Thymus (tissue), 11 donors: Measurements from ENCODE around the gene ADD1. TPM values are rescaled to one million over a fixed set of nuclear protein-coding genes. Genes with fewer than 3 reads are reported as not detected.

Experiments used
- DNase-seq, 9 donors: peaks; one replicate each; pipeline ENCODE4 v3.0.0-alpha.2; 2013; ENCODE audit warnings: low spot score in 9 of 9, low read depth in 6 of 9, missing footprints in 1 of 9
- H3K27ac ChIP-seq, 2 donors: one replicate each; pipeline ENCODE4 v1.5.1; 2013; ENCODE audit warnings: control low read depth in 1 of 2, low read depth in 1 of 2, low read length in 1 of 2, mild to moderate bottlenecking in 1 of 2, moderate library complexity in 1 of 2
- H3K27me3 ChIP-seq, 2 donors: one replicate each; pipeline ENCODE4 v1.5.1; 2013; ENCODE audit warnings: low read length in 1 of 2; ENCODE audit not compliant: control insufficient read depth in 2 of 2, insufficient read depth in 1 of 2
- H3K36me3 ChIP-seq, 2 donors: one replicate each; pipeline ENCODE4 v1.5.1; 2013; ENCODE audit warnings: low read length in 1 of 2, mild to moderate bottlenecking in 1 of 2, moderate library complexity in 1 of 2; ENCODE audit not compliant: control insufficient read depth in 2 of 2, insufficient read depth in 2 of 2
- H3K4me1 ChIP-seq, 2 donors: one replicate each; pipeline ENCODE4 v1.5.1; 2013; ENCODE audit warnings: low read length in 2 of 2; ENCODE audit not compliant: control insufficient read depth in 2 of 2, insufficient read depth in 2 of 2
- H3K4me3 ChIP-seq, 2 donors: one replicate each; pipeline ENCODE4 v1.5.1; 2013; ENCODE audit warnings: low read length in 2 of 2, control low read depth in 1 of 2, mild to moderate bottlenecking in 1 of 2
- H3K9me3 ChIP-seq, 2 donors: one replicate each; pipeline ENCODE4 v1.5.1; 2013; ENCODE audit warnings: low read length in 1 of 2, mild to moderate bottlenecking in 1 of 2; ENCODE audit not compliant: control insufficient read depth in 2 of 2, insufficient read depth in 1 of 2
- WGBS: extraction: QIAGEN DNeasy Blood & Tissue Kit; methylation state at CpG from one replicate; pipeline ENCODE4 v1.1.7; 2013; 5-methylcytosine and 5-hydroxymethylcytosine counted together
- polyA plus RNA-seq: library from polyadenylated mRNA; stranded (reverse); fragments of 200-250 nt; gene quantifications from one replicate; pipeline ENCODE4 v1.2.3, GENCODE V29; 2013
- total RNA-seq: library from RNA; stranded (reverse); fragments of 120-200 nt; gene quantifications from one replicate; pipeline ENCODE4 v1.2.4, GENCODE V29; 2013
- donor health status: healthy.

ADD1 gene
- total and polyA plus RNA-seq, 2 donors: 103 to 247 TPM

DNA sequence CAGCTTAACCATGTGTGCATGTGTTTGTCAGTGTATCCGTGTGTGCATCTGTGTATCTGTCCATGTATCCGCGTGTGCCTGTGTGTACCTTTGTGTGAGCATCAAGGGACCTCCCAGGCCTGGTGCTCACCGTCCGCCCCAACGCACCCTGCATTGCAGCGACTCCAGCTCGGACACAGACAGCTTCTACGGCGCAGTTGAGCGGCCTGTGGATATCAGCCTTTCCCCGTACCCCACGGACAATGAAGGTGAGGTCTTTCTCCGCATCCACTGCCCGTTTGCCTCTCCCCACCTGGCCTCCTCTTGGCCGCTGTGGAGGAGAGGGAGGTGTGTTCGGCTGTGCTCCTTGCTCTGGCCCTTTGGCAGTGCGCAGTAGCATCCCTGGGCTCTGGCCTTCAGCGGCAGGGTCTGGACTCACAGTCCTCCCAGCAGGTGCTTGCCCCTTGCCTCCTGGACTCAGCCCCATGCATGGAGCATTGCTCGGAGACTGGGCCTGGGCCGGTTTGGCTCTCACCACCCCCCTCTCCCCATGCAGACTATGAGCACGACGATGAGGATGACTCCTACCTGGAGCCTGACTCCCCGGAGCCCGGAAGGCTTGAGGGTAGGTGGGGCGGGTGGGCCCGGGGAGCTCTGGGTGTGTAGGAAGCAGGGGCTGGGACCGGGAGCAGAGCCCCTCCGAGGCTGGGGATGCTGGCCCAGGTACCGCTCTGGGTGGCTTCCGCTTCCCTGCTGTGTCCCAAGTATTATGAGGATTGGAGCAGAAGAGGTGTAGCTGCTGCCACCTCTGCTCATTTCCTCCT lies 16.4 kb upstream of the ADD1 start:
- 95% methylated on average over 31 of the region's 31 CpGs for WGBS
- Histone ChIP-seq H3K27ac (no peak overlapping the region), H3K27me3 (no peaks in the 10 kb centered on the region), H3K4me1 (no peaks in the 10 kb centered on the region), H3K9me3 (no peaks in the 10 kb centered on the region), H3K4me3 (no peak overlapping the region), H3K36me3 (peaks cover 38 to 73% of the 10 kb centered on the region in 2 donors)
- DNase-seq: no peak

DNA sequence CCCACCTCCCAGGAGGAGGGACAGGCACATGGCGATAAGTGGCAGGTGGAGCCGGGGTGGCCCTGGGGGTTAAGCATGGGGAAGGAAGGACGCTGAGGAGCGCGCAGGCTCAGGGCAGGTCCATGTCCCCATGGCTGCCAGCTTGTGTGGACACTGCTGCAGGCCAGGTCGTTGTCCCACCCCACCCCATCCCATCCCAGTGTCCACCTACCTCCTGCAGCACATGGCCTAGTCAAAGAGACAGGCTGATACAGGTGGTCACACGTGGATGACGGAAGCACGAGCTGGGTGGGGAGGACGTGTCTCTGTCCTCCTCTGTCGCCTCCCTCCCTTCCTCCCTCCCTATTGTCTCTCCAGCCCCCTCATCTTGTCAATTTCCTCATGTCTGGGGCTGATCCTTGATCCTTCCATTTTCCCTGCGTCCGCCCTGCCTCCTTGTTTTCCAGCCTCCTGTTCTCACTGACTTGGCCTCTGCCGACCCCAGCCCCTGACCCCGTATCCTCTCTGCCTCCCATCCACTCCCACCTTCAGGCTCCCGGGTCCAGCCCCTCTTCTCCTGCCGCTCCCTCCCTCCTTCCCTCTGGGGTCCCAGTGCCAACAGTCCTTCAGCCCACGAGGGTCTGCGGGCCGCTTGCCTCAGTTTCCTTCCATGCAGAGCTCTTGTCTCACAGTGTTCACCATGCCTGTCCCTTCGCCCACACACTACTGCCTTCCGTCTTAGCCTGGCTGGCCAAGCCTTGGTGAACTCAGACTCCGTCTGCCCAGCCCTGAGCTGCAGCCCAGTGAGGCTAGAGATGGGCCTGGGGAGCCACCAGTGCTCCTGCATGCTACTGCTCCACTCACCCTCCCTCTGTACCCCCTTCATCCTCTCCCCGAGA lies 15.5 kb upstream of the ADD1 start:
- no peak for DNase-seq
- H3K9me3 ChIP-seq: no peaks in the 10 kb centered on the region
- no peaks in the 10 kb centered on the region for H3K27me3 ChIP-seq
- 96% methylated on average over 24 of the region's 24 CpGs for WGBS
- no peaks in the 10 kb centered on the region for H3K4me1 ChIP-seq
- H3K4me3 ChIP-seq: no peak overlapping the region
- no peak overlapping the region for H3K27ac ChIP-seq
- peaks cover 38 to 73% of the 10 kb centered on the region in 2 donors for H3K36me3 ChIP-seq

DNA sequence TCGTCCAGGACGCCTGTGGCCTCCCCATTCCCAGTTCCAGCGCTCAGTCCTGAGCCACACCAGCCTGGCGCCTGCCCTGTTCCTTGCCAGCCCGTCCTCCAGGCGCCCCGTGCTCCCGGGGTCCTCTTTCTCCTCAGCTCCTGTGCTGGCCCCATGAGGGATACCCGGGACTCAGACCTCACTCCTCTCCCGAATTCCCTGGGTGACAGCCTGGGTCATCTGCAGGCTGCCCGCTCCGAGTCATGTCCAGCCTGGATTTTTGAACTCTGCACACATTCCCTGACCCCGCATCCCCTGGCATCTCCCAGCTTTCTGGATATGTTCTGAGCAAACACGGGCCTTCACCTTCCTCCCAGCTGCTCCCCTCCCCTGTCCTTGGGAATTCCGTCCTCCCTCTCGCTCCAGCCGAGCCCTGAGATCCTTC lies 14.9 kb upstream of the ADD1 start:
- Histone ChIP-seq H3K27me3 (no peaks in the 10 kb centered on the region), H3K4me1 (no peaks in the 10 kb centered on the region), H3K27ac (no peak overlapping the region), H3K4me3 (no peak overlapping the region), H3K9me3 (no peaks in the 10 kb centered on the region), H3K36me3 (peaks cover 37 to 73% of the 10 kb centered on the region in 2 donors)
- DNase-seq: no peak
- WGBS: 95% methylated on average over 17 of the region's 17 CpGs

DNA sequence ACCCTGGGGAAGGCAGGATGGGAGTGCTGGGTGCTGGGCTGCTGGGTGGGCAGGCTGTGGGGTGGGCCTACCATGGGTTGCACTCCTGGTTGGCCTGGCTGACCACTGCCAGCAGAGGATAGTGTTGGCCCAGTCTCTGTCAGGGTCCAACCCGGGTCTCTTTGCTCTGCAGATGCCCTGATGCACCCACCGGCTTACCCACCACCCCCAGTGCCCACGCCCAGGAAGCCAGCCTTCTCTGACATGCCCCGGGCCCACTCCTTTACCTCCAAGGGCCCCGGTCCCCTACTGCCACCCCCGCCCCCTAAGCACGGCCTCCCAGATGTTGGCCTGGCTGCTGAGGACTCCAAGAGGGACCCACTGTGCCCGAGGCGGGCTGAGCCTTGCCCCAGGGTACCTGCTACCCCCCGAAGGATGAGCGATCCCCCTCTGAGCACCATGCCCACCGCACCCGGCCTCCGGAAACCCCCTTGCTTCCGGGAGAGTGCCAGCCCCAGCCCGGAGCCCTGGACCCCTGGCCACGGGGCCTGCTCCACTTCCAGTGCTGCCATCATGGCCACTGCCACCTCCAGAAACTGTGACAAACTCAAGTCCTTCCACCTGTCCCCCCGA lies 14.2 kb upstream of the ADD1 start:
- no peaks in the 10 kb centered on the region for H3K9me3 ChIP-seq
- H3K4me1 ChIP-seq: peaks cover under 1 to 1% of the 10 kb centered on the region in 2 donors
- no peak for DNase-seq
- no peak overlapping the region for H3K4me3 ChIP-seq
- WGBS: 97% methylated on average over 18 of the region's 18 CpGs
- no peak overlapping the region for H3K27ac ChIP-seq
- peaks cover 39 to 68% of the 10 kb centered on the region in 2 donors for H3K36me3 ChIP-seq
- no peaks in the 10 kb centered on the region for H3K27me3 ChIP-seq

DNA sequence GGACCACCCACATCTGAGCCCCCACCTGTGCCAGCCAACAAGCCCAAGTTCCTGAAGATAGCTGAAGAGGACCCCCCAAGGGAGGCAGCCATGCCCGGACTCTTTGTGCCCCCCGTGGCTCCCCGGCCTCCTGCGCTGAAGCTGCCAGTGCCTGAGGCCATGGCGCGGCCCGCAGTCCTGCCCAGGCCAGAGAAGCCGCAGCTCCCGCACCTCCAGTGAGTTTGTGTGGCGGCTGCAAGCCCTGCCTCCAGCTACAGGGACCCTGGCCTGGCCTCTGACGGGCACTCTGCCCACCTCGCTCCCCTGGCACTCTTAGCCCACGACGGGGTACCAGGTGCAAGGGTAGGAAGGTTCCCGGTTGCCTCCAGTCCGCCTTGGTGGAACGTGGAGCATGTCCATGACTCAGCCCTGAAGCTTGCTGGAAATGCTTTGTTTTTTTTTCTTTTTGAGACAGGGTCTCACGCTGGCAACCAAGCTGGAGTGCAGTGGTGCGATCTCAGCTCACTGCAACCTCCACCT lies 13.7 kb upstream of the ADD1 start:
- H3K27me3 ChIP-seq: no peaks in the 10 kb centered on the region
- peaks cover 34 to 62% of the 10 kb centered on the region in 2 donors for H3K36me3 ChIP-seq
- WGBS: 99% methylated on average over 19 of the region's 19 CpGs
- H3K4me1 ChIP-seq: peaks cover 6 to 7% of the 10 kb centered on the region in 2 donors
- no peak overlapping the region for H3K4me3 ChIP-seq
- no peak for DNase-seq
- H3K27ac ChIP-seq: no peak overlapping the region
- no peaks in the 10 kb centered on the region for H3K9me3 ChIP-seq

DNA sequence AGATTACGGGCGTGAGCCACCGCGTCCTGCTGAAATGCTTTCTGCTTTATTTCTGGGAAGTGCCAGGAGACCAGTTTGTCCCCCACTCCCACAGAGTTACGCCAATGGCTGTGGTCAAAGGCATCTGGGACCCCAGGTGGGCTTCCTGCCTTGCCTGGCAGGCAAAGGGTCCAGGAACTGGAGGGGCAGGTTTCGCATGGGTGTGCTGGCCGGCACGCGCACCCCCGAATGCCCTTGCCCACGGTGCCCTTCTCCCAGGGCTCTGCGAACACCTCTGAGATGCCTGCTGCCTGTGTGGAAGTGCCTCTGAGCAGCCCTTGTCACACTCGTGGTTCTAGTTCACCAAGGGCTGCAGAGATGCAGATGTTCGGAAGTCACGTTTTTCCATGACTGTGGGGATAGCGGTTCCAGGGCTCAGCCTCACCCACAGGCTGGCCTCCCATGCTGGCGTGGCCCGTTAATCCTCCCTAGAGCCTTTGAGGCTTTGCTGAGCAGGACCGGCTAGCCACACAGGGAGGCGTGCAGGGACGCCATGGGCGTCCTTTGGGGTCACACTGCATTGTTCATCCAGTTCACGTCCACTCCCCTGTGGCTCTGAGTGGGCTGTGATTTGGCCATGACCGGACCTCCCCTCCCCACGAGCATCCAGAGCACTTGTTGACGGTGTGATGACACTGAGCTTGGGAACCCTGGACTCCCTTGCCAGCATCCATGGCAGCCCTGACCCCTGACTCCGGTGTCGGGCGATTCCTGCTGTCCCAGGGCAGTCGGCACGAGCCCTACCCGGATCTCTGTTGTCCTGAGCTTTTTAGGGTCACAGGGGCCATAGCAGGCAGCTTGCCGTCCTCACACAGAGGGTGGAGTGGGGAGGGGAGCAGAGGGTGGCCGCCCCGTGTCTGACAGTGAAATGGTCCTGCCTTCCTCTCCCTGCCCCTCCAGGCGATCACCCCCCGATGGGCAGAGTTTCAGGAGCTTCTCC lies 12.7 kb upstream of the ADD1 start:
- Histone ChIP-seq H3K27me3 (no peaks in the 10 kb centered on the region), H3K36me3 (peaks cover 29 to 53% of the 10 kb centered on the region in 2 donors), H3K4me3 (no peak overlapping the region), H3K9me3 (no peaks in the 10 kb centered on the region), H3K27ac (no peak overlapping the region), H3K4me1 (peaks cover 14 to 16% of the 10 kb centered on the region in 2 donors)
- DNase-seq: no peak
- 96% methylated on average over 37 of the region's 37 CpGs for WGBS

DNA sequence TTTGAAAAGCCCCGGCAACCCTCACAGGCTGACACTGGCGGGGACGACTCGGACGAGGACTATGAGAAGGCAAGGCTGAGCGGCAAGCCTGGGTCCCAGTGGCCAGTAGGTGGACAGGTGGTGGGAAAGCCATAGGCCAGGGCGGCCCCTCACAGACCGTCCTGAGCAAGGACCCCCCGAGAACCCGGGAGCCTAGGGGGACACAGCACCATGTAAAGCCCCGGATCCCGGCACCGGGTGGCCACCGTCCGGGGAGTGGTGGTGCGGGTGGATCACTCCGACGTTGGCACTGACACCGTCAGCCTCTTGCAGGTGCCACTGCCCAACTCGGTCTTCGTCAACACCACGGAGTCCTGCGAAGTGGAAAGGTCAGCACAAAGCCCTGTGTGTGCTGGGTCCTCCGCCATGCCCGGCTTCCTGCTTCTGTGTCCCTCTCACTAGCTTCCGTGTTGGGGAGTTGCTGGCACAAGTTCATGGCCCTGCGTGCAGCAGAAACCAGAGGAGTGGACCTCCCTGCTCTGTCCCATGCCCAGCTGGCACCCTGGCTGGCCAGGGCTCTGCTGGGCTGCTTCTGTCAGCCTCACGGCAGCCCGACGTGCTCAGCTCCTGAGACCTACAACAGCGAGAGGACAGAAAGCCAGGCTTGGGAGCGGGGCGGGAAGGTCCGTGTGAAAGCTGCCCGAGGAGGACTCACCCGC lies 11.9 kb upstream of the ADD1 start:
- Histone ChIP-seq H3K9me3 (no peaks in the 10 kb centered on the region), H3K4me3 (no peak overlapping the region), H3K36me3 (peaks cover 32 to 52% of the 10 kb centered on the region in 2 donors), H3K27me3 (no peaks in the 10 kb centered on the region), H3K27ac (no peak overlapping the region), H3K4me1 (peaks cover 20 to 24% of the 10 kb centered on the region in 2 donors)
- WGBS: 97% methylated on average over 36 of the region's 36 CpGs
- no peak for DNase-seq
